Liver (tissue), 9 donors: ENCODE data around the gene NCAPH2. TPM values are rescaled to one million over a fixed set of nuclear protein-coding genes. Genes with fewer than 3 reads are reported as not detected.

ENCODE experiments used
- DNase-seq: peaks from one replicate; pipeline ENCODE4 v3.0.0-alpha.2; 2017; ENCODE audit warnings: low spot score
- H3K27ac ChIP-seq, 2 donors: one replicate each; pipeline ENCODE4 v1.7.0; 2013; ENCODE audit warnings: inconsistent platforms in 2 of 2, low read length in 2 of 2, control low read depth in 1 of 2, low read depth in 1 of 2, mild to moderate bottlenecking in 1 of 2
- H3K27me3 ChIP-seq, 4 donors: one replicate each; pipeline versions ENCODE4 v1.6.1 to v1.7.0; 2013; ENCODE audit warnings: low read length in 3 of 4, inconsistent platforms in 1 of 4, mild to moderate bottlenecking in 1 of 4, moderate library complexity in 1 of 4; ENCODE audit not compliant: control insufficient read depth in 4 of 4, insufficient read depth in 4 of 4
- H3K36me3 ChIP-seq, 4 donors: one replicate each; pipeline versions ENCODE4 v1.6.1 to v1.7.0; 2013; ENCODE audit warnings: low read length in 3 of 4, mild to moderate bottlenecking in 3 of 4, low read depth in 1 of 4, moderate library complexity in 1 of 4; ENCODE audit not compliant: control insufficient read depth in 4 of 4, insufficient read depth in 3 of 4
- H3K4me1 ChIP-seq, 4 donors: one replicate each; pipeline versions ENCODE4 v1.6.1 to v1.7.0; 2013; ENCODE audit warnings: low read length in 3 of 4, mild to moderate bottlenecking in 3 of 4, moderate library complexity in 1 of 4; ENCODE audit not compliant: control insufficient read depth in 4 of 4, insufficient read depth in 4 of 4
- H3K4me3 ChIP-seq, 3 donors: one replicate each; pipeline versions ENCODE4 v1.6.1 to v1.7.0; 2013; ENCODE audit warnings: low read length in 3 of 3, control low read depth in 1 of 3, low read depth in 1 of 3, mild to moderate bottlenecking in 1 of 3
- H3K9ac ChIP-seq, 2 donors: one replicate each; pipeline ENCODE4 v1.7.0; 2013; ENCODE audit warnings: low read length in 2 of 2, mild to moderate bottlenecking in 2 of 2, moderate library complexity in 2 of 2, control low read depth in 1 of 2, low read depth in 1 of 2
- H3K9me3 ChIP-seq, 4 donors: one replicate each; pipeline versions ENCODE4 v1.6.1 to v1.7.0; 2013; ENCODE audit warnings: low read length in 3 of 4; ENCODE audit not compliant: control insufficient read depth in 4 of 4
- EGR1 ChIP-seq, 2 donors: IDR thresholded peaks; 2 replicates each; pipeline ENCODE4 v1.6.1; 2016 to 2018; ENCODE audit warnings: antibody characterized with exemption in 2 of 2, low read depth in 2 of 2
- FOXA1 ChIP-seq: IDR thresholded peaks from 2 replicates; pipeline ENCODE4 v1.6.1; 2016; ENCODE audit warnings: antibody characterized with exemption
- GABPA ChIP-seq, 2 donors: IDR thresholded peaks in 1 of 2; conservative IDR thresholded peaks in 1 of 2; 2 replicates each; pipeline ENCODE4 v1.6.1; 2016; ENCODE audit warnings: antibody characterized with exemption in 2 of 2, mild to moderate bottlenecking in 1 of 2, moderate library complexity in 1 of 2
- HNF4A ChIP-seq, 2 donors: conservative IDR thresholded peaks; 2 replicates each; pipeline ENCODE4 v1.6.1; 2016; ENCODE audit warnings: antibody characterized with exemption in 2 of 2, mild to moderate bottlenecking in 2 of 2
- HNF4G ChIP-seq: IDR thresholded peaks from 2 replicates; pipeline ENCODE4 v1.6.1; 2016; ENCODE audit warnings: antibody characterized with exemption
- JUND ChIP-seq, 2 donors: IDR thresholded peaks; 2 replicates each; pipeline ENCODE4 v1.6.1; 2016; ENCODE audit warnings: antibody characterized with exemption in 2 of 2
- NR2F2 ChIP-seq: IDR thresholded peaks from 2 replicates; pipeline ENCODE4 v1.6.1; 2016; ENCODE audit warnings: antibody characterized with exemption
- RAD21 ChIP-seq, 2 donors: IDR thresholded peaks; 2 replicates each; pipeline ENCODE4 v1.6.1; 2016; ENCODE audit warnings: antibody characterized with exemption in 2 of 2, mild to moderate bottlenecking in 2 of 2
- RXRA ChIP-seq, 2 donors: IDR thresholded peaks; 2 replicates each; pipeline ENCODE4 v1.6.1; 2017 to 2018; ENCODE audit warnings: antibody characterized with exemption in 2 of 2, mild to moderate bottlenecking in 1 of 2
- SP1 ChIP-seq: IDR thresholded peaks from 2 replicates; pipeline ENCODE4 v1.6.1; 2018; ENCODE audit warnings: antibody characterized with exemption, mild to moderate bottlenecking
- TAF1 ChIP-seq: conservative IDR thresholded peaks from 2 replicates; pipeline ENCODE4 v1.6.1; 2016; ENCODE audit warnings: antibody characterized with exemption, mild to moderate bottlenecking
- YY1 ChIP-seq: IDR thresholded peaks from 2 replicates; pipeline ENCODE4 v1.6.1; 2016; ENCODE audit warnings: antibody characterized with exemption, mild to moderate bottlenecking
- WGBS: extraction: QIAGEN DNeasy Blood & Tissue Kit; methylation state at CpG from one replicate; pipeline ENCODE4 v1.1.7; 2013; 5-methylcytosine and 5-hydroxymethylcytosine counted together
- polyA plus RNA-seq, 2 donors: library from polyadenylated mRNA; stranded (reverse) in 1 of 2; unstranded in 1 of 2; fragments of 200-250 nt in 1 of 2; fragments of >200 nt in 1 of 2; fragmentation: Nextera tagmentation in 1 of 2; extraction: Ambion mirVana in 1 of 2; gene quantifications; one replicate each; pipeline versions ENCODE4 v1.2.1 to v1.2.3, GENCODE V29; 2013 to 2015
- total RNA-seq, 2 donors: library from RNA; depleted of rRNA; stranded (reverse); fragments of >200 nt; gene quantifications; one replicate each; pipeline ENCODE4 v1.2.3, GENCODE V29; 2014
- TF ChIP-seq, protein P1 (sequence below): fragments of 150-350 bp; IDR thresholded peaks from 2 replicates; pipeline ENCODE4 v1.5.1; 2017; ENCODE audit warnings: improper control_type of control experiment, low read depth, low read length; ENCODE audit not compliant: missing input control
- TF ChIP-seq, protein P2 (sequence below): IDR thresholded peaks from 2 replicates; pipeline ENCODE4 v1.6.1; 2016; ENCODE audit warnings: antibody characterized with exemption
- TF ChIP-seq, protein P3 (sequence below): IDR thresholded peaks from 2 replicates; pipeline ENCODE4 v1.6.1; 2016; ENCODE audit warnings: antibody characterized with exemption
- donor health status: healthy.
- donor health status: healthy.
- donor health status: healthy.
- donor health status: healthy.
- donor health status: healthy.

NCAPH2 gene
- total and polyA plus RNA-seq, 4 donors = 12.0 to 30.8 (median 13.9) TPM

DNA sequence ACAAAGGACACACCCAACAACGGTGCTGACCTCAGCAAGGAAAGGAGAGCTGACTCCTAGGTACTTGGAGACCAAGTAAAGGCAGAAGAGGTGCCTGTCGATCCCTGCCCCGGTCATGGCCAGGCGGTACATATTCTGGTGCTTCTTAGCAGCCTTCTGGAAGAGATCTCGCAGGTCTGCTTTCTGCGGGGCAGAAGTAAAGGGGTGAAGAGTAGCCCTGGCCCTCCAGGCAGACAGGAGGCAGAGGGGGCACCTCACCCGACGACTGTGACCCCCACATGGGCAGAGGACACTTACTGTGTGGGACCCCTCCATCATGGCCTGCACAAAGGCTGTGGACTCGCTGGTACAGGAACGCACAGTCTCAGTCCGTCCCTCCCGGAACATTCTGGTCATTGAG, 62.8 kb downstream of the NCAPH2 start:
- H3K4me3 ChIP-seq = no peak overlapping the region
- TF ChIP-seq TAF1 (no peak), RAD21 (IDR thresholded peaks at IDR 0.05) (no peak), GABPA (IDR thresholded peaks at IDR 0.05 in 1 of 2, conservative IDR thresholded peaks at IDR 0.05 in 1 of 2) (no peak), JUND (IDR thresholded peaks at IDR 0.05) (no peak)
- TF ChIP-seq, protein P1, sequence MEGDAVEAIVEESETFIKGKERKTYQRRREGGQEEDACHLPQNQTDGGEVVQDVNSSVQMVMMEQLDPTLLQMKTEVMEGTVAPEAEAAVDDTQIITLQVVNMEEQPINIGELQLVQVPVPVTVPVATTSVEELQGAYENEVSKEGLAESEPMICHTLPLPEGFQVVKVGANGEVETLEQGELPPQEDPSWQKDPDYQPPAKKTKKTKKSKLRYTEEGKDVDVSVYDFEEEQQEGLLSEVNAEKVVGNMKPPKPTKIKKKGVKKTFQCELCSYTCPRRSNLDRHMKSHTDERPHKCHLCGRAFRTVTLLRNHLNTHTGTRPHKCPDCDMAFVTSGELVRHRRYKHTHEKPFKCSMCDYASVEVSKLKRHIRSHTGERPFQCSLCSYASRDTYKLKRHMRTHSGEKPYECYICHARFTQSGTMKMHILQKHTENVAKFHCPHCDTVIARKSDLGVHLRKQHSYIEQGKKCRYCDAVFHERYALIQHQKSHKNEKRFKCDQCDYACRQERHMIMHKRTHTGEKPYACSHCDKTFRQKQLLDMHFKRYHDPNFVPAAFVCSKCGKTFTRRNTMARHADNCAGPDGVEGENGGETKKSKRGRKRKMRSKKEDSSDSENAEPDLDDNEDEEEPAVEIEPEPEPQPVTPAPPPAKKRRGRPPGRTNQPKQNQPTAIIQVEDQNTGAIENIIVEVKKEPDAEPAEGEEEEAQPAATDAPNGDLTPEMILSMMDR = no peak
- no peak for DNase-seq

DNA sequence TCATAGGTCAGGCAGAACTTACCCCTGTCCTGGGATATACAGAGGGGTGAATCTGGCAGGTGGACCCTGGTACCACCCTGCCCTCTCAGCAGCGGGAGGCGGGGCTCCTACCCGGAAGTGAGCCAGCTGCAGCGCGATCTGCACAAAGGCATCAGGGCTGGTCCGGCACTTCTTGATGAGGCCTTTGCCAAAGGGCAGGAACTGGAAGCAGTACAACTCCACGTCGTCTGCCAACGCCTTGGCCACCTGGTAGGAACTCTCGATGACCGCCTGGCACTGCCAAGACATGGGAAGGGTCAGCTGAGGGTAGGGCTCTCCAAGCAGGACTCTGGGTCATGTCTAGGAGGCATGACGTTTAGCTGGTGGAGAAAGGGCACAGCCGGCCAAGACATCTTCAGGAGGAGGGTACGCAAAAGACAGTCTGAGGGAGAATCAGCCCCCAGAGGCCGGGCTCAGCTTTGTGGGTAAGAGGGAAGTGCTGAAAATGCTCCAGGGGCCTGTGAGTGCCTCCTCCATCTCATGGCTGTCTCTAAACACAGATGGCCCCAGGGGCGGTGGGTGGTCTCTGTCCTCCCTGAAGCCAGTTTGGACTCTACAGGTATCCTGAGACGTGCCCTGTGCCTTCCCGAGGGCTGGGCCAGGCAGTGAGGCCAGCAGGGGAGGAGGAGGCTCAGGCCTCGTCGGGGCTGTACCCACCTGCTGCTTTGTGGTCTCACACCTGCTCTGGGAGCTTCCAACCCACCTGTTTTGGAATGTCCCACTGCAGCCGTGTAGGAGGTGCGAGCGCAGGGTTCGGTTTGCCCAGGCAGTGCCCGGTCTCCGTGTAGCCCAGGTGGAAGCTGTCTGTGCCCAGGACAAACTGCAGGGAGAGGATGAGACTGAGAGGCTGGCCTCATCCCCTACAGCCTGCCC, 63.5 kb downstream of the NCAPH2 start:
- H3K27me3 ChIP-seq = no peaks in the 10 kb centered on the region
- 85% methylated on average over 26 of the region's 26 CpGs for WGBS

More for the DNA sequence above, 62.8 kb downstream of the NCAPH2 start:
- H3K27ac ChIP-seq = peak overlapping the region; percentile 96 to 97
- H3K27me3 ChIP-seq = no peaks in the 10 kb centered on the region
- peaks cover 0 to 17% (median 0%) of the 10 kb centered on the region in 4 donors for H3K36me3 ChIP-seq
- WGBS = 90% methylated on average over 12 of the region's 12 CpGs
- H3K9ac ChIP-seq = no peak overlapping the region
- H3K4me1 ChIP-seq = peaks cover 10 to 35% (median 22%) of the 10 kb centered on the region in 4 donors
- no peaks in the 10 kb centered on the region for H3K9me3 ChIP-seq

DNA sequence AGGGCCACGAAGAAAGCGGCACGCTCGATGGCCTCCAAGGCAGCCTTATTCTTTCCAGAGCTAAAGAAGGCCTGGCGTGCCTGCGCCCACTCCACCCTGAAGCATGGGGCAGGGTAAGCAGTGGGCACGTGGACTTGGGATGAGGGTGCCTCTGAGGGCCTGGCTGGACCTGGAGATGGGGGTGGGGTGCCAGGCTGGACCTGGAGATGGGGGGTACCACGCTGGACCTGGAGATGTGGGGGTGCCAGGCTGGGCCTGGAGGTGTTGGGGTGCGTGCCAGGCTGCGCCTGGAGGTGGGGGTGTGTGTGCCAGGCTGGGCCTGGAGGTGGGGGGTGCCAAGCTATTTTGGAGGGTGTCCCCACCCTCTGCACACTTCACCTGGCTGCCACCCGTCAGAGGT, 64.9 kb downstream of the NCAPH2 start:
- peaks cover 10 to 35% (median 22%) of the 10 kb centered on the region in 4 donors for H3K4me1 ChIP-seq
- no peak overlapping the region for H3K27ac ChIP-seq
- no peak for TF ChIP-seq RXRA (IDR thresholded peaks at IDR 0.05)
- TF ChIP-seq RAD21 (IDR thresholded peaks at IDR 0.05) = no peak
- no peak for TF ChIP-seq SP1
- no peak for TF ChIP-seq YY1
- DNase-seq = no peak
- H3K9ac ChIP-seq = no peak overlapping the region
- H3K4me3 ChIP-seq = no peak overlapping the region
- H3K9me3 ChIP-seq = no peaks in the 10 kb centered on the region
- 96% methylated on average over 11 of the region's 11 CpGs for WGBS
- H3K36me3 ChIP-seq = peaks cover 0 to 17% (median 0%) of the 10 kb centered on the region in 4 donors
- H3K27me3 ChIP-seq = no peaks in the 10 kb centered on the region

More for the DNA sequence above, 63.5 kb downstream of the NCAPH2 start:
- Histone ChIP-seq H3K9me3 (no peaks in the 10 kb centered on the region), H3K9ac (no peak overlapping the region), H3K36me3 (peaks cover 0 to 17% (median 0%) of the 10 kb centered on the region in 4 donors), H3K4me1 (peaks cover 10 to 35% (median 22%) of the 10 kb centered on the region in 4 donors), H3K4me3 (no peak overlapping the region), H3K27ac (peak overlapping the region in 1 of 2 donors; percentile 97)
- TF ChIP-seq HNF4A (conservative IDR thresholded peaks at IDR 0.05) = no peak
- TF ChIP-seq EGR1 (IDR thresholded peaks at IDR 0.05; ENCODE audit: low read depth in 2 of 2) = no peak
- TF ChIP-seq RAD21 (IDR thresholded peaks at IDR 0.05) = no peak
- TF ChIP-seq NR2F2 = no peak
- TF ChIP-seq GABPA (IDR thresholded peaks at IDR 0.05 in 1 of 2, conservative IDR thresholded peaks at IDR 0.05 in 1 of 2) = no peak
- TF ChIP-seq, protein P2, sequence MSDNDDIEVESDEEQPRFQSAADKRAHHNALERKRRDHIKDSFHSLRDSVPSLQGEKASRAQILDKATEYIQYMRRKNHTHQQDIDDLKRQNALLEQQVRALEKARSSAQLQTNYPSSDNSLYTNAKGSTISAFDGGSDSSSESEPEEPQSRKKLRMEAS = no peak
- TF ChIP-seq, protein P3, sequence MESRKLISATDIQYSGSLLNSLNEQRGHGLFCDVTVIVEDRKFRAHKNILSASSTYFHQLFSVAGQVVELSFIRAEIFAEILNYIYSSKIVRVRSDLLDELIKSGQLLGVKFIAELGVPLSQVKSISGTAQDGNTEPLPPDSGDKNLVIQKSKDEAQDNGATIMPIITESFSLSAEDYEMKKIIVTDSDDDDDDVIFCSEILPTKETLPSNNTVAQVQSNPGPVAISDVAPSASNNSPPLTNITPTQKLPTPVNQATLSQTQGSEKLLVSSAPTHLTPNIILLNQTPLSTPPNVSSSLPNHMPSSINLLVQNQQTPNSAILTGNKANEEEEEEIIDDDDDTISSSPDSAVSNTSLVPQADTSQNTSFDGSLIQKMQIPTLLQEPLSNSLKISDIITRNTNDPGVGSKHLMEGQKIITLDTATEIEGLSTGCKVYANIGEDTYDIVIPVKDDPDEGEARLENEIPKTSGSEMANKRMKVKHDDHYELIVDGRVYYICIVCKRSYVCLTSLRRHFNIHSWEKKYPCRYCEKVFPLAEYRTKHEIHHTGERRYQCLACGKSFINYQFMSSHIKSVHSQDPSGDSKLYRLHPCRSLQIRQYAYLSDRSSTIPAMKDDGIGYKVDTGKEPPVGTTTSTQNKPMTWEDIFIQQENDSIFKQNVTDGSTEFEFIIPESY = no peak
- no peak for TF ChIP-seq FOXA1
- TF ChIP-seq HNF4G = no peak
- no peak for DNase-seq
